GOT3 (cell line): ENCODE measurements around the gene NAA16.
"Not testable (repeated sequence)": the region's sequence is repeated elsewhere in the genome, so short reads cannot be mapped to it uniquely, and the experiment has no call there.

Experiments
- DNase-seq: peaks from one replicate; lab custom pipeline; 2025; ENCODE audit warnings: mixed read lengths; lab: John Stamatoyannopoulos, UW

NAA16 gene

DNA sequence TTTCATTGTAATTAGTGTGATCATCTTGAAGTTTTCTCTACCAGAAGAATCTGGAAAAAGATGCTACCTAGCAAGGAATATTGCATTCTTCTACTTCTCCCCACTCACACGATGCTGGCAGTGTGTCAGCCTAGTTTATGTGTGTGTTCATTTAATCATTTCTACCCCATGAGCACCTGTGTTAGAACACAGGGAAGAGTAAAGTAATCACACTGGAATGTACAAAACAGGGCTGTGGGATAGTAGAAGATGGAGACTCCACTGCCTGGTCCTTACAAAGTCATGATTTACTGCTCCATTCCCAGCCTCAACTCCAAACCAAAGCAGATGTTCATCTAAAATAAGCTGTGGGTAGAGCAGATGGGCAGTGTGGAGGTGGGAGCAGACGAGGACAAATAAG, 98.5 kb downstream of the NAA16 start:
- no peak for DNase-seq

GRCh38 chr13:41411060-41411459, 100.0 kb downstream of the NAA16 start:
- no peak for DNase-seq

GRCh38 chr13:41411522-41411921, 100.5 kb downstream of the NAA16 start:
- DNase-seq: no peak

DNA sequence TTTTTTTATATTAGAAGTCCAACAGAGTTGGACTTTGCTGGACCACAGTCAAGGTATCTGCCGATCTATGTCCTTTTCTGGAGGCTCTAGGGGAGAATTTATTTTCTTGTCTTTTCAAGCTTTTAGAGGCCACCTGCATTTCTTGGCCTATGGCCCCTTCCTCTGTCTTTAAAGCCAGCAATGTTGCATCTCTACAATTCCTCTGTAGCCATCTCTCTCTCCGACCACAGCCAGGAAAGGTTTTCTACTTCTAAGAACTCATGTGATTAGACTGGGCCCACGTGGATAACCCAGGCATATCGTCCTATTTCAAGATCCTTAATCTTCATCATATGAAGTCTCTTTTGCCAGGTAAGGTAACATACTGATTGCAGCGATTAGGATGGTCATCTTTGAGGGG, 102.8 kb downstream of the NAA16 start:
- no peak for DNase-seq

GRCh38 chr13:41416276-41416675, 105.2 kb downstream of the NAA16 start:
- no peak for DNase-seq

DNA sequence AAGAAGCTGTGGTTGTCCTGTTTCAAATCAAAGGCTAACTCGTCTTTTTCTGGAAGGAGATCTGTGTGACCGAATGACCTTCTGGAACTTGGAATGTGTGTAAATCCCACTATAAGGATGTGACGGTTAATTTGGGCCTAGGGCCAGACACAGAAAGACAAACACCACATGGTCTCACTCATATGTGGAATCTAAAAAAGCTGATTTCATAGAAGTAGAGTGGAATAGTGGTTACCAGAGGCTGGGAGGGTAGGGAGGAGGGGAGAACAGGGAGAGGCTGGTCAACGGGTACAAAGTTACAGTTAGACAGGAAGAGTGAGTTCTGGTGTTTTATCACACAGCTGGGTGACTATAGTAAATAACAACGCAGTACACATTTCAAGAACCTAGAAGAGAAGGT, 107.0 kb downstream of the NAA16 start:
- DNase-seq: no peak

GRCh38 chr13:41418731-41419130, 107.7 kb downstream of the NAA16 start:
- no peak for DNase-seq

- no peak for DNase-seq
These were observed 108.1 kb downstream of the NAA16 start for GRCh38 chr13:41419206-41419605.

- DNase-seq: no peak
These were observed 109.1 kb downstream of the NAA16 start for GRCh38 chr13:41420146-41420545.

- DNase-seq: not testable (repeated sequence)
These were observed 110.3 kb downstream of the NAA16 start for GRCh38 chr13:41421330-41421729.

- DNase-seq: not testable (repeated sequence)
These were observed 110.9 kb downstream of the NAA16 start for GRCh38 chr13:41421983-41422382.

DNA sequence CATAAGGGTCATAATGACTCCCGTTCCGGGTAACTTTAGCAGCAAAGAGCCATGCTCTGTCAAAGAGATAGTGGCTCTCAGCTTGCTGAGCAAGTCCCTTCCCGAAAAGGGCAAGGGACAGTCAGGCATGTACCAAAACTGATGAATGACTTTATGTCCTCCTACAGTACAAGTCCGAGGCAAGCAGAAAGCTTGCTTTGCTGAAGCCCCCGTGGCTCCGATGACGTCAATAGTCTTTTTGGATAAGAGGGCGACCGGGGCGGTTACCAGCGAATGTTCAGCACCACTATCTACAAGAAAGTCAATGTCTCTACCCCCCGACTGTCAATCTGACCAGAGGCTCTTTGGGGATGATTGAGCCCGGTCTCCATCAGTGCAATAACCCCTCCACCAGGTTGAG, 112.2 kb downstream of the NAA16 start:
- not testable (repeated sequence) for DNase-seq

DNA sequence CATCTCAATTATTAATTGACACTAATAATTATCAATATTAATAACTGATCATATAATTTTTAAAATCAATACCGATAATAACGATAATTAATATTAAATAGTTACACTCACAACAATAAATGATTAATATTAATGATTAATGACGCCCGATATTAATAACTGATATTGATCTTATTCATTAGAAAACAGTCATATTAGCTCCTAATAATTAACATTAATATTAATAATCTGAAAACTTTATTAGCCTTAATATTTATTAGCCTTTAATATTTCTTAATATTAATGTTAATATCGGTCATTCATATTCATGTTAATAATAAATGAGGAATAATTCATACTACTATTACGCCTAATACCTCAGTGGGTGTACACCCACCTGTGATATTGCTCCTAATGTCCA, 113.6 kb downstream of the NAA16 start:
- DNase-seq: not testable (repeated sequence)

- DNase-seq: no peak
These were observed 115.0 kb downstream of the NAA16 start for GRCh38 chr13:41426047-41426446.
